Mammary epithelial cell (primary cell): ENCODE data around the gene CALHM1.

ENCODE experiments used
- CTCF ChIP-seq, 2 donors: IDR thresholded peaks in 1 of 2; conservative IDR thresholded peaks in 1 of 2; 2 replicates each; pipeline ENCODE4 v1.5.1; 2011 to 2012; ENCODE audit warnings: inconsistent platforms in 2 of 2, low read length in 2 of 2, mild to moderate bottlenecking in 2 of 2, control low read depth in 1 of 2, low read depth in 1 of 2; ENCODE audit not compliant: insufficient read depth in 1 of 2; ENCODE audit errors: extremely low read depth in 1 of 2
- EZH2 ChIP-seq: IDR thresholded peaks from 2 replicates; pipeline ENCODE4 v1.6.1; 2012; ENCODE audit warnings: low read length, inconsistent platforms, borderline replicate concordance

- TF ChIP-seq CTCF (conservative IDR thresholded peaks at IDR 0.05 in 1 of 2, IDR thresholded peaks at IDR 0.05 in 1 of 2; ENCODE audit: extremely low read depth in 1 of 2, insufficient read depth in 1 of 2, low read depth in 1 of 2, low read length in 2 of 2): no peak
- no peak for TF ChIP-seq EZH2
Observed at GRCh38 chr10:103427866-103428265, 30.8 kb downstream of the CALHM1 start.
